Lower leg skin (tissue), 3 donors: Measurements from ENCODE around the gene SYTL2.

Source experiments
- CTCF ChIP-seq, 3 donors: fragments of 450-650 bp; IDR thresholded peaks; one replicate each; pipeline ENCODE4 v1.5.1; 2016; ENCODE audit warnings: antibody characterized with exemption in 3 of 3, mild to moderate bottlenecking in 3 of 3, moderate library complexity in 2 of 3
- POLR2A ChIP-seq, 2 donors: fragments of 450-650 bp; IDR thresholded peaks; one replicate each; pipeline ENCODE4 v1.6.1; 2016 to 2017; ENCODE audit warnings: antibody characterized with exemption in 2 of 2, mild to moderate bottlenecking in 1 of 2, moderate library complexity in 1 of 2

DNA sequence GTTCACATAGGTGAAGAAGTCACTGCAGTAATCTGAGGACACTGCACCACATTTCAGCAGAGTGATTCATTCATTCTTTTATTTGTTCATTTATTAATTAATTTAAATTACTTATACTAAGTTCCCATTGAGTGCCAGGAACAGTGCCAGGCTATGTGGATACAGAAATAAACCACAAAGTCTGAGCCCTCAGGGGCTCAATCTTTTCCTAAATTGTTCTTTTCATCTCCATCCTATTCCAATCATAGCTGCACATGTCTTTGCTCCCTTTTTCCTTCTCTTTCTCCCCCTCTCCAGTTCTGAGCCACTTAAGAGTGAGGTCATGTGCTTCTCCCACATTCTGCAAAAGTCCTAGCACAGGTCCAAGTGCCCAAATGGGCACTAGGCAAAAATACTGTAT is 4.9 kb downstream of the SYTL2 start:
- TF ChIP-seq CTCF (IDR thresholded peaks at IDR 0.05) (no peak), POLR2A (IDR thresholded peaks at IDR 0.05) (no peak)
